SU-DHL-6 (cell line): ENCODE data around the gene ANKRD22.

ENCODE experiments used
- CTCF ChIP-seq: fragments of 200-600 bp; sonication (generic); IDR thresholded peaks from one replicate; pipeline ENCODE4 v1.5.1; 2017; ENCODE audit warnings: antibody characterized with exemption, mild to moderate bottlenecking, low read length, moderate library complexity; ENCODE audit not compliant: insufficient read depth, poor library complexity, severe bottlenecking
- EZH2phosphoT487 ChIP-seq: fragments of 200-600 bp; sonication (generic), shearing (Covaris generic); conservative IDR thresholded peaks from 2 replicates; pipeline ENCODE4 v1.6.1; 2018; ENCODE audit warnings: mild to moderate bottlenecking, antibody characterized with exemption, low read length, moderate library complexity, mixed read lengths

GRCh38 chr10:88802523-88803285, 48.9 kb downstream of the ANKRD22 start, which contains the start of gene LIPM:
- TF ChIP-seq CTCF (no peak), EZH2phosphoT487 (no peak)
